Loucy (cell line): Measurements from ENCODE around the gene CYB5A.
A peak's percentile ranks its signal among the peaks of the same experiment; 100 is the strongest.

Experiments used
- H2AFZ ChIP-seq: fragments of 200-600 bp; sonication (generic); 2 replicates; pipeline ENCODE4 v1.6.0; 2016; ENCODE audit warnings: antibody characterized with exemption, mild to moderate bottlenecking, low read length, moderate library complexity
- H3F3A ChIP-seq: fragments of 200-600 bp; 2 replicates; pipeline ENCODE4 v1.6.0; 2016; ENCODE audit warnings: antibody characterized with exemption, low read depth, mild to moderate bottlenecking
- H3K27me3 ChIP-seq: fragments of 200-600 bp; sonication (generic); 2 replicates; pipeline ENCODE4 v1.6.1; 2014; ENCODE audit warnings: low read length, mild to moderate bottlenecking; ENCODE audit not compliant: insufficient read depth, poor library complexity, severe bottlenecking
- H3K36me3 ChIP-seq: fragments of 200-600 bp; sonication (generic); 2 replicates; pipeline ENCODE4 v1.6.1; 2016; ENCODE audit warnings: low read length; ENCODE audit not compliant: insufficient read depth
- H3K4me1 ChIP-seq: fragments of 200-600 bp; sonication (generic); 2 replicates; pipeline ENCODE4 v1.5.1; 2014; ENCODE audit warnings: low read length, mild to moderate bottlenecking; ENCODE audit not compliant: insufficient read depth, poor library complexity, severe bottlenecking
- H3K4me2 ChIP-seq: fragments of 200-600 bp; sonication (generic); 2 replicates; pipeline ENCODE4 v1.6.0; 2014; ENCODE audit warnings: antibody characterized with exemption, low read length, low read depth, mild to moderate bottlenecking; ENCODE audit not compliant: poor library complexity, severe bottlenecking
- H3K4me3 ChIP-seq: fragments of 200-600 bp; sonication (generic); 2 replicates; pipeline ENCODE4 v1.5.1; 2014; ENCODE audit warnings: low read length, mild to moderate bottlenecking, mixed read lengths; ENCODE audit not compliant: poor library complexity, severe bottlenecking
- H3K79me2 ChIP-seq: fragments of 200-600 bp; sonication (generic); 2 replicates; pipeline ENCODE4 v1.6.1; 2014; ENCODE audit warnings: low read length; ENCODE audit not compliant: insufficient read depth
- H3K9ac ChIP-seq: fragments of 200-600 bp; sonication (generic); 2 replicates; pipeline ENCODE4 v1.6.0; 2014; ENCODE audit warnings: mild to moderate bottlenecking, low read depth, low read length, moderate library complexity; ENCODE audit not compliant: poor library complexity, severe bottlenecking
- H3K9me2 ChIP-seq: fragments of 200-600 bp; sonication (generic); replicated peaks from 2 replicates; pipeline ENCODE4 v1.6.1; 2016; ENCODE audit warnings: low read depth, low read length, mixed read lengths
- H3K9me3 ChIP-seq: fragments of 200-600 bp; sonication (generic); 2 replicates; pipeline ENCODE4 v1.6.1; 2014; ENCODE audit warnings: mild to moderate bottlenecking, antibody characterized with exemption, low read length, low read depth; ENCODE audit not compliant: insufficient read depth
- H4K20me1 ChIP-seq: fragments of 200-600 bp; sonication (generic); 2 replicates; pipeline ENCODE4 v1.6.0; 2014; ENCODE audit warnings: antibody characterized with exemption, low read length, mild to moderate bottlenecking; ENCODE audit not compliant: insufficient read depth, poor library complexity, severe bottlenecking
- EZH2phosphoT487 ChIP-seq: fragments of 200-600 bp; IDR thresholded peaks from 2 replicates; pipeline ENCODE4 v1.6.1; 2018; ENCODE audit warnings: antibody characterized with exemption, mild to moderate bottlenecking, moderate library complexity, borderline replicate concordance
- TF ChIP-seq, protein P1 (sequence below): fragments of 200-600 bp; sonication (generic); conservative IDR thresholded peaks from 2 replicates; pipeline ENCODE4 v1.5.1; 2014; ENCODE audit warnings: mild to moderate bottlenecking, antibody characterized with exemption, low read length

CYB5A gene

DNA sequence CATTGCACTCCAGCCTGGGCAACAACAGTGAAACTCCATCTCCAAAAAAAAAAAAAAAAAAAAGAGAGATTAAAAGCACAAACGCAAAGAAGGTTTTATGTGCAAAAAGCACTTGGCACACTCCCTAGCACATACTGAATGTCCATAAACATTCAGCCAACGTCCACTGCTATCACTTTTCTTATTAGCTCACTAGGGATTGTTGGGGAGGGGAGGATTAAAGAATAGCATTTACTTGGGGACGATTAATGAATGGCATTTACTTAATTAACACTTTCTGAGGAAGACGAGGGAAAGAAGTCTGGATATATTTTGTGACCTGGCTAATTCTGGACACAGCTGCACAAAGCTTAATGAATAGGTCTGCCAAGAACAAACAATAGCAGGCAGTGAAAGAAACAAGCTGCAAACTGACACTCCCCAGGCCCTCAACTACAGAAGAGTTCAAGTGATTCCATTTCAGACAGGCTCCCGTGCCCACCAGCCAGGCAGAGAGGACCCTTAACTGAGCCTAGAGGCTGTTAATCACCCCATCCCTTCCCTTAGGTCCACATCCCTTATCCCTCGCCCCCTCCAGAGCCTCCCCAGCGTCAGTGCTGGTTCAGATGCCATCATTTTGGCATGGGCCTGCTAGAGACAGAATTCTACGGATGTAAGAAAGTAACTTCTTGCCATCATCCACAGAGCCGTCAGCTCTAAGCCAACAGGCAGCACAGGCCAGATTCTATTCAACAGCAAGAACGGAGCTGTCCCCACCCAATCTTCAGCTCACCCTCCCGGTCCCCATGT is 7.4 kb downstream of the CYB5A start:
- TF ChIP-seq, protein P1, sequence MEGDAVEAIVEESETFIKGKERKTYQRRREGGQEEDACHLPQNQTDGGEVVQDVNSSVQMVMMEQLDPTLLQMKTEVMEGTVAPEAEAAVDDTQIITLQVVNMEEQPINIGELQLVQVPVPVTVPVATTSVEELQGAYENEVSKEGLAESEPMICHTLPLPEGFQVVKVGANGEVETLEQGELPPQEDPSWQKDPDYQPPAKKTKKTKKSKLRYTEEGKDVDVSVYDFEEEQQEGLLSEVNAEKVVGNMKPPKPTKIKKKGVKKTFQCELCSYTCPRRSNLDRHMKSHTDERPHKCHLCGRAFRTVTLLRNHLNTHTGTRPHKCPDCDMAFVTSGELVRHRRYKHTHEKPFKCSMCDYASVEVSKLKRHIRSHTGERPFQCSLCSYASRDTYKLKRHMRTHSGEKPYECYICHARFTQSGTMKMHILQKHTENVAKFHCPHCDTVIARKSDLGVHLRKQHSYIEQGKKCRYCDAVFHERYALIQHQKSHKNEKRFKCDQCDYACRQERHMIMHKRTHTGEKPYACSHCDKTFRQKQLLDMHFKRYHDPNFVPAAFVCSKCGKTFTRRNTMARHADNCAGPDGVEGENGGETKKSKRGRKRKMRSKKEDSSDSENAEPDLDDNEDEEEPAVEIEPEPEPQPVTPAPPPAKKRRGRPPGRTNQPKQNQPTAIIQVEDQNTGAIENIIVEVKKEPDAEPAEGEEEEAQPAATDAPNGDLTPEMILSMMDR: no peak
- TF ChIP-seq EZH2phosphoT487: no peak
- H4K20me1 ChIP-seq: no peaks in the 10 kb centered on the region
- no peak overlapping the region for H3K4me2 ChIP-seq
- no peaks in the 10 kb centered on the region for H3K36me3 ChIP-seq
- no peaks in the 10 kb centered on the region for H3K27me3 ChIP-seq
- H3K79me2 ChIP-seq: peaks cover 44% of the 10 kb centered on the region; the same call in 1 of the 2 replicates
- H3K4me1 ChIP-seq: peaks cover 51% of the 10 kb centered on the region
- H3K9ac ChIP-seq: no peak overlapping the region
- no peak overlapping the region for H3K4me3 ChIP-seq
- no peak overlapping the region for H2AFZ ChIP-seq
- H3F3A ChIP-seq: 0 out of 2 replicates have a peak, but pooled peaks cover 4% of the 10 kb centered on the region
- H3K9me2 ChIP-seq: no peaks in the 10 kb centered on the region
- no peaks in the 10 kb centered on the region for H3K9me3 ChIP-seq

DNA sequence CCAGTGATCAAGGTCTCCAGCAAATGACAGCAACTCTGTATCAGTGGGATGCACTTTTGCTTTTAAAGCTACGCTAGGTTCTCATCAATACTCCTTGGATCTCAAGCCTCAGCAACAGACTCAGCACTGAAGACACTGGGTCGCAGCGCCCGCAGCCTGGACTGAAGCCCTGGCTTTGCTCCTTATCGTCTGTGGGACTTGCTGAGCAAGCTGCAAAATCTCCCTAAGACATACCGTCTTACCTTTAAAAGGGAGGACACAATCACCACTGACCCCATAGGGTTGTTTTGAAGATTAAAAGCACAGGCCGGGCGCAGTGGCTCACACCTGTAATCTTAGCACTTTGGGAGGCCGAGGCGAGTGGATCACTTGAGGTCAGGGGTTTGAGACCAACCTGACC is 8.1 kb downstream of the CYB5A start:
- TF ChIP-seq EZH2phosphoT487: no peak
- TF ChIP-seq, protein P1: no peak
- Histone ChIP-seq H2AFZ (no peak overlapping the region), H3K36me3 (no peaks in the 10 kb centered on the region), H3K9me2 (no peaks in the 10 kb centered on the region), H3K9me3 (no peaks in the 10 kb centered on the region), H3K27me3 (no peaks in the 10 kb centered on the region), H3K9ac (peak overlapping the region; percentile 33), H3F3A (0 out of 2 replicates have a peak, but pooled peaks cover 4% of the 10 kb centered on the region), H3K79me2 (peaks cover 39% of the 10 kb centered on the region; the same call in 1 of the 2 replicates), H3K4me2 (no peak overlapping the region), H4K20me1 (no peaks in the 10 kb centered on the region), H3K4me1 (peaks cover 45% of the 10 kb centered on the region), H3K4me3 (no peak overlapping the region)

DNA sequence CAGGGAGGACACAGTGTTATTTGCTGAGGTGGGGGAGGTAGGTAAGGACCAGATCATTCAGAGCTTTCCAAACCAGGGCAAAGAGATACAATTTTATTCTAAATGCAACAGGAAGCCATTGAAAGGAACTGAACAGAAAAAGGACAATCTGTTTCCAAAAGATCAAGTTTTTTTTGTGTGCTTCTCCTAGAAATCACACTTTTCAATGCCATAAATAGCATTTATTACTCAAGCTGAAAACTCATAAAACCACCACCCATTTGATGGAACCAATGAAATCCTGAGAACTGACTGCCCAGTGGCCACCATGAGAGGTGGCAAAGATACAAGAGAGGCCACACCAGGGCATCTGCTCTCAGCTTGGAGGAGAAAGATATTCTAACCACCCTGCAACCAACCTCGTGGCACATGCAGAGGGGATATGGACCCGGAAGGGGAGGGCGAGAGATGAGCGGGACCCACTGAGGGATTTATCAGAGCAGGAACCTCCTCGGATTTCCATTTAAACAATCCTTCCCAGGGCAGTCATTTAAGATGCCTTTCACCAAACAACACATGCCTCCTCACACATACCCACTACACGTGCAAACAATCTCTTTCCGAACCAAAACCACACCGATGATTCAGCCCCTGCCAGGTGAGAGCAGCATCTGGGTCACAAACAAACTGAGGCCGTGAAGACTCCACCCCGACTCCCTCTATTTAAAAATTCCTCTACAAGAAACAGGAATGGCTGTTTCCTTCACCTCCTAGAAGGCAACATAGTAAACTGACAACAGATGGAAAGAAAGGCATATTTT is 8.8 kb downstream of the CYB5A start:
- Histone ChIP-seq H3K4me3 (peak overlapping the region; percentile 38), H3K79me2 (peaks cover 32% of the 10 kb centered on the region; the same call in 1 of the 2 replicates)
- TF ChIP-seq EZH2phosphoT487: no peak
- TF ChIP-seq, protein P1: no peak

More for the DNA sequence above, 8.8 kb downstream of the CYB5A start:
- no peaks in the 10 kb centered on the region for H3K9me3 ChIP-seq
- H3K36me3 ChIP-seq: no peaks in the 10 kb centered on the region
- H2AFZ ChIP-seq: no peak overlapping the region
- no peaks in the 10 kb centered on the region for H3K27me3 ChIP-seq
- H3K9me2 ChIP-seq: no peaks in the 10 kb centered on the region
- H3K4me1 ChIP-seq: peaks cover 38% of the 10 kb centered on the region
- peak overlapping the region; percentile 33 for H3K9ac ChIP-seq
- 0 out of 2 replicates have a peak, but pooled peaks cover 4% of the 10 kb centered on the region for H3F3A ChIP-seq
- peak overlapping the region; percentile 36 for H3K4me2 ChIP-seq
- no peaks in the 10 kb centered on the region for H4K20me1 ChIP-seq
